Caki2 (cell line): ENCODE measurements around the gene GJB5. TPM values are rescaled to one million over a fixed set of nuclear protein-coding genes. Genes with fewer than 3 reads are reported as not detected.
A peak's percentile ranks its signal among the peaks of the same experiment; 100 is the strongest.

Experiments
- DNase-seq: peaks from one replicate; pipeline ENCODE4 v3.0.0-alpha.2; 2015; ENCODE audit warnings: low read depth
- in situ Hi-C: cut with HindIII; loops from 2 replicates; pipeline ENCODE4 v1.10.0; 2016; ENCODE audit warnings: low sequenced_read_pairs, low pct_unique_long_range_greater_than_20kb, mixed read lengths
- total RNA-seq: library from RNA; depleted of rRNA; stranded (reverse); fragments of >200 nt; shearing (Covaris generic); gene quantifications from 2 replicates; pipeline ENCODE4 v1.2.3, GENCODE V29; 2014; ENCODE audit warnings: low replicate concordance; rRNA removed

The GJB5 gene
- total RNA-seq, 1 experiment from 2014 or later = not detected

GRCh38 chr1:34785875-34786470, 31.1 kb downstream of the GJB5 start:
- DNase-seq = no peak
- in situ Hi-C loops = no loop called here

DNA sequence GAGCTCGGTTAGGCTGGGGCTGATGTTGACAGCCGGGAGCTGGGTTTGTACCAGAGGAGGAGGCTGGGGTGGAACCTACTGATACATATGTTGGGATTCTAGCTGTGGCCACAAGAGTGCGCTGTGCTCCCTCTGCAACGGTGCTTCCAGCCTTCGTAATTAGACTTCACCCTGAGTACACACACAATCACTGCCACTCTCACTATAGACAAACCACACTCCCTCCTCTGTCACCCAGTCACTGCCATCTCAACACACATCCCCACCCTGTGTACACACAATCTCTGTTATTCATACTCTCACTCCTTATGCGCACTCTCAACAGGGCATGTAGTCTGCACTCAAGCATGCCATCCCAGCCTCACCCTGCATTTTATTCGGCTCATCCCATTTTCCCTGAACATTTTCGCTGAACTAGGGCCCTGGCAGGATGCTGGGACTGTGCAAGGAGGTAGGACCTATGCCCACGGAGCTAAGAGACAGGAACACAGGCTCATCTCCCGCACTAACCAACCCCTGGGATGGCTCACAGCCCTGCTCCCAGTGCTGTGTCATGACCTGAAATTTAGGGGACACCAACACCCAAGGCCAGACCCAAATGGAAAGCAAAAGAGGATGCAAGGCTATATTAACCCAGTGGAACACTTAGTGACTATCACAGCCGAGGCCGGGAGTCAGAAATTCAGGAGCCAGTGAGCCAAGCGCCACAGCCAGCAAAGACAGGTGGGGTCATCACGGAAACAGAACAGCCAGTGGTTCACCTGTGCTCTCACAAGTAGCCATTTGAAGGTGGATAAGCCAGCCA, 31.9 kb downstream of the GJB5 start:
- in situ Hi-C loops = no loop called here
- peak; percentile 47 for DNase-seq

DNA sequence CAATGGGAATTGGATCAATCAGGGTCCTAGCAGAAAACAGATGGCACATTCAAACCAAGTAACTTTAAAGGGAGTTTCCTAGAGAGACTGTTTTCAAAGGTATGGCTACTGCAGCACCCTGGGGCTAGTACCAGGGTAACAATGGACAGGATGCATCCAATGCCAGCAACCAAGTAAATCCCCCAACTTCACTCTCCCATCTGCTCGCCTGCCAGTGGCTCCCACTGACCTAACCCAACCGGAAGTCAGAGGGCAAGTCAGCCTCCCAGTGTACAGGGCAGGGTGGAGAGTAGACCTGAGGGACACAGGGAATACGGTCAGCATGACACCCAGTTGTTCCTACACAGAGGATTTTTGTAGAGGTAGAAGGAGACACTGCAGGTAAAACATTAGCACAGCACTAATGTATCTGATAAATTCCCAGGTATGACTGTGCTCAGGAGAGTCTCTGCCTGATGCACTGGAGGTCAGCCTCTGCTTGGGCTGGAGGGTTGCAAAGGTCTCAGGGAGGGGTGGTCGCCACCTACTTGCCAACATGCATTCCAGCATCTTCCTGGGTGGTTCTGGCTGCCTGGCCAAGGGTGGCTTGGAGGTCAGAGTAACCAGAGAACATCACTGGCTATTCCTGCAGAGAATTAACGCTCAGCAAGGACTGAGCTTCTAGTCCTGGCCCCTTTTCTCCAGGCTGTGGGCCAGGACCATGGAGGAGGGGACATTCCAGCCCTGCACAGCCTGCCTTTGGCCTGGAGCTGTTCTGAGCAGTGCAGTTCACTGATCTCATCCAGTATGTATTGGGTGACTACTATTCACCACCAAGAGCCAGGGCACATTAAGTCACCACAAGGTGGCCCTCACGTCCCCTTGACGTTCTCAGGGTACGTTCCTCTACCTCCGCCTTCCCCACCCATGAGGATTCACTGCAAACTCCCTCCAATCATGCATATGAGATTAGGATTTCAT, 32.9 kb downstream of the GJB5 start:
- in situ Hi-C loops = no loop called here
- peak; percentile 18 for DNase-seq

- in situ Hi-C loops = no loop called here
- no peak for DNase-seq
Measured at GRCh38 chr1:34790985-34791384, 36.1 kb downstream of the GJB5 start.

DNA sequence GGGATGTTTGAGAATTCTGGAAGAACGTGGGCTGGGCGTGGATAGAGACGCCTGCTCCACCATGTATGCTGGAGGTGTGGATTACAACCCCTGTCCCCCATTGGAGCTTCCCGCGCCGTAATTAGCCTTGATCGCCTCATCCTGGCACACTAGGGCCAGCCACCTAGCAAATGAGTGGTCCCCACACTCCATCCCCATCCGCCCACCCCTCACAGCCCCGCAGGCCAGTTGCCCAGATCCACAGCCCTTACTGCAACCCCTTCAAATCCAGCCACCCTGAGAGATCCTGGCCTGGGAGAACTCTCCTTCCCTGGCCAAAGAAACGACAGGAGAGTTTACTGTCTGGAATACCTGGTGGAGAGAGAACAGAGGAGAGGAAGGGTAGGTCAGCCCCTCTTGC, 37.6 kb downstream of the GJB5 start:
- in situ Hi-C loops = no loop called here
- DNase-seq = no peak

DNA sequence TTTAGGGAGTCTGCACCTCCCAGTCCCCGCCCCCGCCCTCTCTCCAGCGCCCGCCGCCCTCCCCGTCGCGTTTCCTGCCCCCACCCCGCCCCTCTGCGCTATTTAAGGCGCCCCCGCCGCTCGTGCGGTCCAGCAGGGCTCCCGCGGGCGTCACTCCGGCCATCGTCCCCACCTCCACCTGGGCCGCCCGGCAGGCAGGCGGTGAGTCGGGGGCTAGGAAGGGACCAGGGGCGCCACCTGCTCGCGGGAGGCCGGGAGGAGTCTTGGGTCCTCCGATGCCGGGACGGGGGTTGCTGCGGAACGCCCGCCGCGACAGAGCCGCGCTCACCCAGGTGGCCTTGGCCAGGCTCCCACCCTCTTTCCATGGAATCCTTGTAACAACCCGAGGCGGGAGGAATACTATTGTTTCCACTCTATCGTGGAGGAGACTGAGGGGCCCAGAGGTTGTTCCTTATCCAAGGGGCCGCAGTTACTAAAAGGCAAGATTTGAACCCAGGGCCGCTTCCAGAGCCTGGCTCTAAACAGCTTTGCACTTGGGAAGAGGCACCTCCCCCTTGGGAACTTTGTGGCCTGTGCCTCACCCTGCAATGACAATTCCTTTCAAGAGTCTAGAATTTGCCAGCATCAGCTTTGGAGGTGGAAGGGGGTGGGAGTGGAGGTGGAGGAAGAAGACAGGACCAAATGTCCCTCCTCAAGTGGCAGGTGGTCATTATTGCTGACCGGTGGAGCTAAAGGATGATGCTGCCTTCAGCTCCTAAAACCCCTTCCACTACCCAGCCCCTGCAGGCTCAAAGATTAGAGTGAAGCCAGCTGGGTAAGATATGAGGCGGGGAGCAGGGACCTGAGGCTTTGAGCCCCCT, 38.3 kb downstream of the GJB5 start, which contains the start of gene GJA4:
TSS of gene GJA4 (plus strand) at position 132 of the 860 bp plus-strand sequence. CDS start 1,215 bp downstream, outside the sequence.
- no peak for DNase-seq

DNA sequence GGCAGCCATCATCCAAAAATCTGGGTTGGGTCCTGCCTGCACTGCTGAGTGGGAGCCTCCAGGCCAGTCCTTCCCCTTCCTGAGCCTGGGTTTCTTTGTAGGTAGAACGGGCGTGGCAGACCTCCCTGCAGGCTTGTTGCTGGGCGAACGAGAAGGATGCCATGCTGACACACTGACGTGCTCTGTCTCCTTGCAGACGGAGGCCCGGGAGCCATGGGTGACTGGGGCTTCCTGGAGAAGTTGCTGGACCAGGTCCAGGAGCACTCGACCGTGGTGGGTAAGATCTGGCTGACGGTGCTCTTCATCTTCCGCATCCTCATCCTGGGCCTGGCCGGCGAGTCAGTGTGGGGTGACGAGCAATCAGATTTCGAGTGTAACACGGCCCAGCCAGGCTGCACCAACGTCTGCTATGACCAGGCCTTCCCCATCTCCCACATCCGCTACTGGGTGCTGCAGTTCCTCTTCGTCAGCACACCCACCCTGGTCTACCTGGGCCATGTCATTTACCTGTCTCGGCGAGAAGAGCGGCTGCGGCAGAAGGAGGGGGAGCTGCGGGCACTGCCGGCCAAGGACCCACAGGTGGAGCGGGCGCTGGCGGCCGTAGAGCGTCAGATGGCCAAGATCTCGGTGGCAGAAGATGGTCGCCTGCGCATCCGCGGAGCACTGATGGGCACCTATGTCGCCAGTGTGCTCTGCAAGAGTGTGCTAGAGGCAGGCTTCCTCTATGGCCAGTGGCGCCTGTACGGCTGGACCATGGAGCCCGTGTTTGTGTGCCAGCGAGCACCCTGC, 39.3 kb downstream of the GJB5 start:
- in situ Hi-C loops = no loop called here
- peak; percentile 28 for DNase-seq

More for the DNA sequence above, 38.3 kb downstream of the GJB5 start, which contains the start of gene GJA4:
- in situ Hi-C loops = no loop called here

DNA sequence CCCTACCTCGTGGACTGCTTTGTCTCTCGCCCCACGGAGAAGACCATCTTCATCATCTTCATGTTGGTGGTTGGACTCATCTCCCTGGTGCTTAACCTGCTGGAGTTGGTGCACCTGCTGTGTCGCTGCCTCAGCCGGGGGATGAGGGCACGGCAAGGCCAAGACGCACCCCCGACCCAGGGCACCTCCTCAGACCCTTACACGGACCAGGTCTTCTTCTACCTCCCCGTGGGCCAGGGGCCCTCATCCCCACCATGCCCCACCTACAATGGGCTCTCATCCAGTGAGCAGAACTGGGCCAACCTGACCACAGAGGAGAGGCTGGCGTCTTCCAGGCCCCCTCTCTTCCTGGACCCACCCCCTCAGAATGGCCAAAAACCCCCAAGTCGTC, 39.9 kb downstream of the GJB5 start:
- DNase-seq = no peak
- in situ Hi-C loops = no loop called here

DNA sequence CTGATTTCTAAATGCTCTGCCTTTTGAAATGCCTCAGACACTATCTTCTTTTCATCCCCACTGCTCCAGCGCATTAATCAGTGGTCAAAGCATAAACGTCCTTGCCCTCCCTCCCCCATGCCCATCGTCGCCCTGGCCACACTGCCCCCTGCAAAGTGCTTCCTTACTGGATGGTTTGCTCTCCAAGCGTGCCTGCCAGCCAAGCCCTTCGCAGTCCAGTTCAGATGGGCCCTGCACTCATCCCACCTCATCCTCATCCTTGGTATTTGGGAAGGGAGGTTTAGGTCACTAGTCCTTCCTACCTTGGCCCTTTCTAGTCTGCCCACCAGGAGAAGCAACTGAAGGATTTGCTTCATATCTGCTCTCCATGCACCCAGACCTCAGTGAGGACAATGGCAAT, 41.1 kb downstream of the GJB5 start:
- in situ Hi-C loops = no loop called here
- no peak for DNase-seq

DNA sequence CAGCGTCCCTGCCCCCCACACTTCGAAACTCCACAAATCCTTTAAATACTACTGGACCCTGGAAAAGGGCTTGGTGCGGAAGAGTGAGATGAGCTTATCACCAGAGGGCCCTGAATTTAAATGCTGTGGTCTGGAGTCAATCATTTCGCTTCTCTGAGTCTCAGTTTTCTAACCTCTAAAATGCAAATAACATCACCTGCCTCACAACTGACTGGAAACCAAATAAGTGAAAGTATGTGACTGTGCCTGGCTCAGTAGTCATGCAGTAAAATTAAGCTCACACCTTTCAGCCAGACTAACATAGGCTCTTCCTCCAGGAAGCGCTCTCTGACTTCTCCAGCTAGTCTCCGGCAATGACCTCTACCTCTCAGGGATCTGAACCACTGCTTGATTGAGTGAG, 42.1 kb downstream of the GJB5 start:
- in situ Hi-C loops = no loop called here
- DNase-seq = no peak

- in situ Hi-C loops = no loop called here
- no peak for DNase-seq
Measured at GRCh38 chr1:34800214-34800613, 45.4 kb downstream of the GJB5 start.

- in situ Hi-C loops = no loop called here
Measured at GRCh38 chr1:34803770-34804169, 48.9 kb downstream of the GJB5 start.

GRCh38 chr1:34806396-34806795, 51.5 kb downstream of the GJB5 start:
- in situ Hi-C loops = no loop called here
- no peak for DNase-seq

More at GRCh38 chr1:34803770-34804169, 48.9 kb downstream of the GJB5 start:
- DNase-seq = no peak

Other genes with a start within 250 kb of the GJB5 start
- gene GJB4, start 4.7 kb downstream of the GJB5 start, total RNA-seq = 0.44 TPM in 1 of 2 replicates, not detected in the other
- 0.58 TPM in 1 of 2 replicates, not detected in the other for gene GJB3, start 26.2 kb downstream of the GJB5 start, total RNA-seq
- gene GJA4, start 38.0 kb downstream of the GJB5 start, total RNA-seq = not detected in 2 replicates
- 48.1 and 57.7 TPM in 2 replicates for gene SMIM12, start 104.7 kb downstream of the GJB5 start, total RNA-seq
- gene DLGAP3, start 174.6 kb downstream of the GJB5 start, total RNA-seq = 0.34 TPM in 1 of 2 replicates, not detected in the other
- gene TMEM35B, start 230.3 kb downstream of the GJB5 start, total RNA-seq = 55.9 and 57.6 TPM in 2 replicates